Prostate gland (tissue), 2 donors: ENCODE measurements around the gene ADAMTS17.

Experiments used
- POLR2A ChIP-seq: fragments of 450-650 bp; IDR thresholded peaks from one replicate; pipeline ENCODE4 v1.6.1; 2016; ENCODE audit warnings: antibody characterized with exemption, mild to moderate bottlenecking
- TF ChIP-seq, protein P1 (sequence below), 4 experiments: fragments of 200-600 bp in 2 of 4; fragments of 450-650 bp in 2 of 4; sonication (generic) in 2 of 4; IDR thresholded peaks; 1 replicate in 3 of 4; 2 replicates in 1 of 4; pipeline ENCODE4 v1.5.1; 2016 to 2019; ENCODE audit warnings: antibody characterized with exemption in 4 of 4, mild to moderate bottlenecking in 2 of 4, moderate library complexity in 2 of 4

DNA sequence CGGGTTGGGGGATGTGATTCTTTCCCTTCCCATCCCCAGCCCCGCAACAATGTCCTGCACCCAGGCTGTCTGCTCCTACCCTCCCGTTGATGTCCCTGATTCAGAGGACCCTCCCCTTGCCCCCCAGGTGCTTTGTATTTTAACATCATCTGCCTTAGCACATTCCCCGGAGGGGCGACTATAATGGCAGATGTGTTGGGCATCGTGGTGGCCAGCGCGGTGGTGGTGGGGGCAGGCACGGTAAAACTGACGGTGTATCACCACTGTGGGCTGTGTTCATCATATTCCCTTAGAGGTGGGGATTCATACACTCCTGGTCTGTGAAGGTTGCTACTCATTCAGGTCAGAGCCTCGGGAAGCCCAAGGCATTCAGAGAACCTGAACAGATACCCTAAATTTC, 173.0 kb downstream of the ADAMTS17 start:
- TF ChIP-seq POLR2A, result no peak
- TF ChIP-seq, protein P1, sequence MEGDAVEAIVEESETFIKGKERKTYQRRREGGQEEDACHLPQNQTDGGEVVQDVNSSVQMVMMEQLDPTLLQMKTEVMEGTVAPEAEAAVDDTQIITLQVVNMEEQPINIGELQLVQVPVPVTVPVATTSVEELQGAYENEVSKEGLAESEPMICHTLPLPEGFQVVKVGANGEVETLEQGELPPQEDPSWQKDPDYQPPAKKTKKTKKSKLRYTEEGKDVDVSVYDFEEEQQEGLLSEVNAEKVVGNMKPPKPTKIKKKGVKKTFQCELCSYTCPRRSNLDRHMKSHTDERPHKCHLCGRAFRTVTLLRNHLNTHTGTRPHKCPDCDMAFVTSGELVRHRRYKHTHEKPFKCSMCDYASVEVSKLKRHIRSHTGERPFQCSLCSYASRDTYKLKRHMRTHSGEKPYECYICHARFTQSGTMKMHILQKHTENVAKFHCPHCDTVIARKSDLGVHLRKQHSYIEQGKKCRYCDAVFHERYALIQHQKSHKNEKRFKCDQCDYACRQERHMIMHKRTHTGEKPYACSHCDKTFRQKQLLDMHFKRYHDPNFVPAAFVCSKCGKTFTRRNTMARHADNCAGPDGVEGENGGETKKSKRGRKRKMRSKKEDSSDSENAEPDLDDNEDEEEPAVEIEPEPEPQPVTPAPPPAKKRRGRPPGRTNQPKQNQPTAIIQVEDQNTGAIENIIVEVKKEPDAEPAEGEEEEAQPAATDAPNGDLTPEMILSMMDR (IDR thresholded peaks at IDR 0.05), result no peak
